TTC549 (cell line): ENCODE measurements around the gene SHB.

Source experiments
- FAIRE-seq: peaks from 2 replicates; lab custom pipeline; 2012; peaks lifted over from hg19 to GRCh38; lab: Jason Lieb, UNC

Gene SHB

DNA sequence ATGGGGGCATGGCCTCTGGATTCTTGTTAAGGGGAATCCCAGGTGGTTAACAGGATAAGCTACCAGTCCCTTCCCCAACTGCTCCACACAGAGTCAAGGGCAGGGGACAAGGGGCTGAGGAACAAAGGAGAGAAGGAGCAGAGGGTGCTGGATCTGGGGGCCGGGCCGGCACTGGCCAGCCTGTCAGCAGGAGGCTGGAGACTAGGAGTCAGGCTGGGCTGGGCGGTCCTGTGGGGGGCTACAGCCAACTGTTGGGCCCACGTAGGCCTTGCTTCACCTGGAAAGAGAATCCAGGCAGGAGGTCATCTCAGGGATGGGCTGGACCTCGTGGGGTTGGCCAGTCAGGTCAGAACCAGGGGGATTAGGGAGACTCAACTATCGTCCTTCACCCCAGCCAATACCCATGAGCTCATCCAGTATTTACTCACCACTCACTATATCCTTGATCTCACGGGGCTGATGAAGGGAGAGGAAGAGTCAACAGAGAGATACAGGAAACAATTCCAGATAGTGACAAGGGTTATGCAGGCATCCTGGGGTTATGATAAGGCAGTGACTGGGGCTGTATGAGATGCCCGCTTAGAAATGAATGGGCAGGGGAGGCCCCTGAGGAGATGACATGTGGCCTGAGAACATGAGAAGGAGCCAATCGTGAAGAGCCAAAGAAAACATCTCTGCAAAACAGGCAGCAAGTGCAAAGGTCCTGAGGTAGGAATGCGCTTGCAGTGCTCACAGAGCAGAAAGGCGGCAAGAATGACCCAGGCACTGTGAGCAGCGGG, 117.2 kb downstream of the SHB start:
- no peak for FAIRE-seq

DNA sequence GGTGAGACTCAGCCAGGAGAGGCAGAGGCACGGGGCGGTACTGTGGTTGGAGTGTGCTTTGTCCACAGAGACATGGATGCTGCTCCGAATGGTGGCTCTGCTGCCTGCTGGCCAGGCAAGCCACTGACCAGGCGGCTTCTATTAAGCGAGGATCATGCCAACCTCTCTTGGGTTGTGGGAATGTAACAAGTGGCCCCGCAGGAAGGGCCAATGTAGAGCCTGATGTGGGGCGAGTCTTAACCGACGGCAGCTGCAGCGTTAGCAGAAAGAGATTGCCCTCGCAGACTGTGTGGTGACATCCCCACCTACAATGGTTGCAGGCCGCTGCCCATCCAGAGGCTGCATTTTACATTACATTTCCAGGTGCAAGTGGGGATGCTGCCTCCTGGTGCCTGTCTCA, 118.5 kb downstream of the SHB start:
- FAIRE-seq: no peak

DNA sequence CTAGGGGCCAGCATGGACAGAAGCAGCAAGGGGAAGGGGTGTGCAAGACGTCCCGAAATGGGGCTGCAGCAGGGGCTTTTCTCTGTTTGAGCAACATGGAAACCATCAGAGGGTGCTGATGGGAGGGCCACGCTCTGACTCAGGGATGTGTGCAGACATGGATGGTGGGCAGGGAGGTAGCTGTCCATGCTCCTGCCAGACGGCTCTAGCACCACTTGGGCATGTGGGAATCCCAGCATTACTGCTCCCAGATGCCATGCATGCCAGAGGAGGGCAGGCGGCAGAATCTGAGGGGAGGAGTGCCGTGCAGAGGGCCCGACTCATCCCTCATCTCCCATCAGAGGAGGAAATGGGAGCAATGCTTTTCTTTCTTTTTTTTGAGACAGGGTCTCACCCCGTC, 119.5 kb downstream of the SHB start:
- no peak for FAIRE-seq

DNA sequence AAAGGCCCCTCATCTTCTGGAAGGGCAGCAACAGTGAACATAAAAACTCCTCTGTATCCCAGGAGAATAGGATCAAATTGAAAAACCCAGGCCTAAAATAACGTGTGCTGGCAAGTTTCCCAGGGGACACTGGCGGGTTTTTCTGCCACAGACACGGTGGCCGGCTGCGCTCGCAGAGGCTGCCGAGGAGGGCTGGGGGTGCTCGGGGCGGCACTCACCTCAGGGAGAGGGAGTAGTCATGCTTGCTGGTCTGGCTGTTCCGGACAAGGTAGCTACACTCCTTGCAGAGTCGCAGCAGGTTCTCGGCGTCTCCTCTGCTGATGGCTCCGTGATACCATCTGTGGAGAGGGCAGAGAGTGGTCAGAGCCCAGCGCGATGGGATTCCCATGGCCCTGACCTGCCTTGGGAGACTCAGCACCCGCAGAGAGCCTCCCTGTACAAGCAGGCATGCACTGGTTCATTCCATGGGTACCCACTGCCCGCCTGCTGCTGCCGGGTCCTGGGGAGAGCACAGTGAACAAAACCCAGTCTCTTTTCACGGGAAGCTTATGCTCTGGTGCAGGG, 120.5 kb downstream of the SHB start:
- FAIRE-seq: no peak

DNA sequence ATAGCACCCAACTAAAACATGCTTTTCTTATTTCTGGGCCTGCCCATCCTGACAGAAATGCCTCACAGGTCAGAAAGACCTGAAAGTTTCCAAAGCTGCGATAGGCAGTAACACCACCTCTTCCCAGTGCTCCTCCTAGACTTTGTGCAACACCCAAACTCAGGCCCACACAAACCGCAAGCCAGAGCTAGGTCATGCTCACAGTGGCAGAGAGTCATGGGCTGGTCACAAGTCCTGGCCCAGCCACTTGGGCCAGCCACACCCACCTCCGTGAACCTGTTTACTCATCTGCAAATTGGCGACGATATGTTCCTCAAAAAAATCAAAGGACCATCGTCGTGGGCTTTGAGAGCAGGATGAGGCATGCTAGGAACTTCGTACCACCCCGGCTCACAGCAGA, 121.0 kb downstream of the SHB start:
- no peak for FAIRE-seq

DNA sequence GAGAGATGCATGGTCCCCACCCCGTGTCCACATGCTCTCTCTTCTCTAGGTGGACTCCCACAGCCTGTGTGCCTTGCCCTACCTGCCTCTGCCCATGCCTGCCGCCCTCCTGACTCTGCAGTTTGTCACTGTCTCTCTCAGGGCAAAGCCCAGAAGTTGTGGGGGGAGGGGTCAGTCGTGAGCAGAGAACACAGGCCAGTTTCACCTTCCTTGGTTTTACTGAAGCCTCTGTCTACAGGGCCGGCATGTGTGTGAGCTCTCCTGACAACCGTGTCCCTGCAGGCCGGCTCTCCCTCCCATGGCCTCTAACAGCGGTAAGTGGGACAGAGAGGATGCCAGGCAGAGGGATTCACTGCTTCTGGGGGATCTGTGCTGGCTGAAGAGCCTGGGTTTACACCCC, 121.6 kb downstream of the SHB start:
- no peak for FAIRE-seq

DNA sequence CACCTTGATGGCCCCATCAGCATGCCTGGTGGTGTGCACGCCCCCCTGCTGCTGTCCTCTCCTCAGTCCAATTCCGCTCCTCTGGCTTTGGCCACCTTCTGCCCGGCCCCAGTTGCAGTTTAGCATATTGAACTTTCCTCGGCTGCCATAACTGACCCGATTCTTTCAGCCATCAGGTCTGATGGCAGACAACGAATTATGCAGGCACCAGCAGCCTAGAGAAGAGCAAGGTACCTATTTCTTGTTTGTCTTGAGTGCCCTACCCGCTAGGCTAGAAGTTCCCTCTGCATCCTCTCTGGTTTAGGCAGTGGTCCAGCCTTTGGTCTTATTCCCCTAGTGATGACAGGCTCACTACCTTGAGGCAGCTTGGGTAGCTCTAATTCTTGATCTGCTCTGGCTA, 122.1 kb downstream of the SHB start:
- no peak for FAIRE-seq

DNA sequence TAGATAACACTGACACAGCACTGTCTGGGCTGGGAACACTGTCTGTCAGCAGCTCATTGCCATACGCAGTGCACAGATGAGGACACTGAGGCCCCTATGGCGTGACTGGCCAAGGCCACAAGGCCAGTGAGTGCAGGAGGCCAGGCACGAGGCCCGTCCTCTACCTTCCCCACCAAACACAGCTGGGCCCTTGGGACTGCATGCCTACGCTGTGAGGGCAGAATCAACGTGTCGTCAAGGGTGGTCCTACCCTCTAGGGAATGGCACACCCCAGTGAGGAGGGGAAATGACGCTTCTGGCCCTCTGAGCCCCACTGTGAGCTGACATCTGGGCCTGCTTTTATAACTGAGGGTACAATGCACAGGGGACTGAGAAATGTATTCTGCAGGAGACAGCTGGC, 123.0 kb downstream of the SHB start:
- no peak for FAIRE-seq

DNA sequence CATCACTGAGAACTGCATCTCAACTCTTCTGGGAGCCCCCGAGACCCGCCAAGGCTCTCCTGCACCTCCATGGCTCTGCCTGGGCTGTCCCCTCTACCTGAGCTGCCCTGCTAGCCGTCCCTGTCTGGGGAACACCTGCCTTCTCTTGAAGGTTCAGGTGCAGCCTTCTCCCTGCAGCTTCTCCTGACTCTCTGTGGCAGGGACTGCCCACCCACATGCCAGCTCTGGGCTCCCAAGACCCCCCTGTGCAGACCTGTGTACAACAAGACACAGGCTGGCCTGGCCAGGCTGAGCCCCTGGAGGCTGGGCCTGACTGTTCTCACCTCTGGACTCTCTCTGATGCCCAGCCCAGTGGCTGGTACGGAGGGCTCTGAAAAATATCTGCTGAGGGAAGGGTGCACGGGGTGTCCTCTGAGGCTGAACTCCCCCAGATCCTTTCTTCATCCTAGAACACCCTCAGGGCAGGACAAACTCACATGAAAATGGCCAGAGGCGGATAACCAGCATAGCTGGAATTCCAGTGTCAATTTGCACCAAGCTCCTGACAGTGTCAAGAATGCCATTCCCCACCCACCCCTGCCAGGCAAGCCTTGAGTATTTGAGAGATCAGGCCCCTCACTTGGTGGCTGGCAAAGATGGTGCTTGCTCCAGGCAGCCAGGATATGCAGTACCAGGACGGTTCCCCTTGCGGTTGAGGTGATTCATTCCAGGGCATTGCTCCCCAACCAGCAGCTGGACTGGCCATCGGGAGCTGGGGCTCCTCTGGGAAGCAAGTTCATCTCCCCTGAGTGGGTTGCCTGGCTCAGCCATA, 124.2 kb downstream of the SHB start:
- no peak for FAIRE-seq

DNA sequence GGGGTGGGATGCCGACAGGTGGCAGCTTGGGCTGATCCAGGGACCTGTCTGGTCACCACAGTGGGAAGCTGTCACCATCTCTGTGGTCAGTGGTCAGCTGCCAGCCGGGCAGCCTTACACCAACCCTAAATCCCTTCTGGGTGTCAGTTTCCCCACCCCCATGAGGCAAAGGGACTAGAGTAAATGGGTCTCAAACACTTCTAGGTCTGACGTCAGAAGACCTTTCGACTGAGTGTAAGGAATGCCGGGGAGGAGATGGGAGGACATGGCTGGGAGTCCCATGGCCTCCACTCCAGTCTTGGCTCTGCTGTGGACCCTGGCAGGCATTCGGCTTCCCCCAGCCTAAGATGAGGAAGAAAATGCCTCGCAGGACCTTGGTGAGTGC, 124.8 kb downstream of the SHB start:
- no peak for FAIRE-seq

DNA sequence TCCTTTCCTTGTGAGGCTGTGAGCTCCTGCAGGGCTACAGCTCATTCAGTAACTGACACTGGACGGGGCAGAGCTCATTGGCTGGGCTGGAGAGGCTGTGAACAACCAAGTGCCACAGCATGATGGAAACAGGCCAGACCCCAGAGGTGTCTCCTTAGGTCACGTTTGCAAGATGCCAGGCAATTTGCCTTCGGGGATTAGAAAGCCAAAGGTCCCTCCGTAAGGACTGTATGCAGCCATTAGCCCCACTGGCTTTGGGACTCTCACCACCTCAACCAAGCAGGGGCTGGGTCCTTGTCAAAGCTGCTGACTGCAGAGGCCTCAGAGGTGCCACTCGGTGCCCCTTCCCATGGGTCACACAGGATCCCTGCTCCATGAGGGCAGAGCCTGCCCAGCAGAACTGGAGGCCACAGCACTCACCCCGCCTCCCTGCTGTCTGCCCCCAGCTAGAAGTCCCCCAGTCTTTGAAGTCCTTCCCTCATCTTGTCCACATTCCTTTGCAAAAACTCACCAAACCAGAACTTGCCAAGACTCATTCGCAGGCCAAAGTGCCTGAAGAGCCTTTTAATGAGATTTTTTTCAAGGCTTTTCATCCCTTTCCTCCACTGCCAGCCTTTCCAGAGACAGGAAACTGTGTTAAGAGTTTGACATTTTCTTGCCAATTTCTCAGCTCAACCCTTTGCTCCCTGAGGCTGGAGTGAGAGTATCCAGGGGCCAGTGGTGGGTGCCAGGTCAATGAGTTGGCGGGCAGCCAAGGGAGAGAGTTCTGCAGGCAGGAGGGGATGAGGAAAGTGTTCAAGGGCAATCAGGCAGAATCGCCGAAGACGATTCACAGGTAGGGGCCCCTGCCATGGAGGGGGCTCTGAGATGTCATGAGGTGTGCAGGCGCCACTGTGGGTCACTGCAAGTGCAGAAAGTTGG, 125.4 kb downstream of the SHB start:
- FAIRE-seq: no peak

DNA sequence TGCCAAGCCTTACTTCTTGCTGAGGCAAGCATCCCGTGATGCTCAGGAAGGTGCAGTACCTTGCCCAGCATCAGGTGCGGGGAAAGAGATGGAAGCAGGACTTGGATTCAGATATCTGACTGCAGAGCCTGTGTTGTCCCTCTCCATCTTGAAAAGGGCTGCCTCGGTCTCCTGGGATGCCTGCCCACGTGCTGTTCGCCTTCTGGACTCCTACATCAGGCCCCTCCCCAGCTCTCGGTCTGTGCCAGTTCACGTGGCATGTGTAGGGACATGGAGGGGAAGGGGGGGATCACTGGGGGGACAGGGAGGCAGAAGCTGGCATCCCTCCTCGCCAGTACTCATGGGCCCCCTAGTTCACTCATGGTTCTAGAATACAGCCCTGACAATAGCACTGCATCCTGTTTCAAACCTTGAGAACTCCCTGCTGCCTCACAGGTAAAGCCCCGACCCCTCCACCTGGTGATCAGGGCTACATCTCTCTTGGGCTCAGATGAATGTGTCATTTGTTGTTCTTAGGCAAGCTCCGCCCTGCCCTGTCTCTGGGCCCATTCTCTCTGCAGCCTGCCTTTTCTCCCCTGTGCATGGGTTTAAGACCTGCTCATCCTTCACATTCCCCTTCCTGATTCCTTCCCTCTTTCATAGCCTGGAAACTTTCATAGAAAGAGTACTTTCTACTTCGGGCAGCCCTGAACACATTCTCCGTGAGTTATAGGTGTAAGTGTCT, 126.2 kb downstream of the SHB start:
- FAIRE-seq: no peak

DNA sequence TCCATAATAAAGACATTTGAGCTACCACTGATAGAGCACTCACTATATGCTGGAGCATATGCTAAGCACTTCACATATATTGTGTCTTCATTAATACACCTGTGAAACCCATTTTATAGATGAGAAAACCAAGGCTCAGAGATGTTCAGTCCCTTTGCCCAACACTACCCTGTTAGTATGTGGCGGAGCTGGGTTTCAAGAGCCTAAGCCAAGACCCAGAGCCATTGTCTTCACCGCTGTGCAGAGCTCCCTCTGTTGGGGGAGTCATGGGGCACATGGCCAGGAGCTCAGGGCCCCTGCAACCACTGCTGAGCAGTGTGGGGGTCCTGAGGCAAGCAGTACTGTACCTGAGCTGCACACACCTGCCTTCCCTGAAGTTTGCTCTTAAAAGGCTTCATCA, 127.8 kb downstream of the SHB start:
- no peak for FAIRE-seq

DNA sequence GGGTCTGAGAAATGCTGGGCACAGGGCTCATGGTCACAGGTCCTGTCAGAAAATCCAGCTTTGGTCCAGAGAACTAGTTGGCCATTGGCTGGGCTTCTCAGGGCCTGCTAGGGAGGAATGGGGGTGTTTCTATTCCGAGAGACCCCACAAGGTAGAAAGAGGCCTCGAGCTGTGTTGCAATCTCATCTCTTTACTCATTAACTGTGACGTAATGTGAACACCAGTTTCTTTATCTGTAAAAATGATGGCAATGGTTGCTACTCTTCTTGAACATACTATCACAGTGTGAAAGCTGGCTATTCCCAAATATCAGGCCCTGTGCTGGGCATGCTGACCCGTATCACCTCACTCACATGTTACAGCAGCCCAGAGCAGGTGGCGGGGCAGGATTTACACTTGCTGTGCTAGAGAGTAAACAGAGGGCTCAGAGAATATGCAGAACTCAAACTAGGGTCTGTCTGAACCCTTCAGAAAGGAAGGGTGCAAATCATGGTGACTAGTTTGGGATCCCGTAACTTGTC, 129.4 kb downstream of the SHB start:
- no peak for FAIRE-seq

DNA sequence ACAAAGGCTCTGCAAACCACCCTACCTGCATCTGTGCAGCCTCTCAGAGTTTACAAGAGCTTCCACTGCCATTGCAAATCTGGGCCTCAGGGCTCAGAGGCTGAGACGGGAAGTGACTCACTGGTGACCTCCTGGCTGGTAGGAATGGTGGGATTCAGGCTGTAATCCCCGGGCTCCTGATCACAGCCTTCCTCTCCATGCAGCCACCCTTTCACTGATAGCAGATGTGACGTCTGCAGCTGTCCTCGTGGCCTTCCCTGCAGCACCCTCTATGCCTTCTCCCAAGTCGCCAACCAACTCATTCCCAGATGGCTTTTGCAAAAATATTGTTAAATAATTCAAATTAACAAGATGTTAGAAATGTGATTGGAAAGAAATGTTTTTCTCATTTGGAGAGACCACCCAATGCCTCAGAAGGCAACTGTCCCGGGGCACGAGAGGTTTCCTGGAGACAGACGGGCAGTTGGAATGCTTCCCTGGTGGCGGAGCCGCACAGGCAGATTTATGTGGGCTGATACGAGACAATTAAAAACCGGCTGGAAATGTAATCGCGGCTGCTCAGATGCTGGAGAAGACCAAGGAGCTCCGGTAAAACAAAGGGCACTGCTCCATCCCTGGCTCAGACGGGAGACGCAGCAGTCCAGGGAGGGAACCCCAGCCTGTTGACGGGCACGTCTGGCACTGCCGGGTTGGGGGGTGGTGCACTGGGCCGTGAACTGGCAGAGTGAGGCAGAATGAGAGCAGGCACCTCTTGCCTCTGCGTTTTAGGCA, 130.7 kb downstream of the SHB start:
- no peak for FAIRE-seq

DNA sequence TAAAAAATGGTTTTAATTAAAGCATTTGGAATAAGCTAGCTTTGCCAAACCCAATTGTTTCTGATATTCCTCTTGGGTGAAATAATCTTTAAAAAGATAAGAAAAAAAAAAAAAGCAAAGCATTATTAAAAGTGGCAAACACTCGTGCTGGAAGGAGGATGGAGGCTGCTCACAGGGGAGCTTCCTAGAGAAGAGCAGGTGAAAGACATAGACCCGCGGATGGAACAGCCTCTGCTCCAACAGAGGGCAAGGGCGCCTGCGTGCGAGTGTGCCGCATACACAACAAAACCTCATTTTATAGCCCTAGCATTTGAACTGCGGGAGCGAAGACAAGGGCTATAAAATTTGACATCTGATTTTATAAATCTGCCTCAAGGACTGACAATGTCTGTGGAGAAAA, 131.7 kb downstream of the SHB start:
- FAIRE-seq: no peak

DNA sequence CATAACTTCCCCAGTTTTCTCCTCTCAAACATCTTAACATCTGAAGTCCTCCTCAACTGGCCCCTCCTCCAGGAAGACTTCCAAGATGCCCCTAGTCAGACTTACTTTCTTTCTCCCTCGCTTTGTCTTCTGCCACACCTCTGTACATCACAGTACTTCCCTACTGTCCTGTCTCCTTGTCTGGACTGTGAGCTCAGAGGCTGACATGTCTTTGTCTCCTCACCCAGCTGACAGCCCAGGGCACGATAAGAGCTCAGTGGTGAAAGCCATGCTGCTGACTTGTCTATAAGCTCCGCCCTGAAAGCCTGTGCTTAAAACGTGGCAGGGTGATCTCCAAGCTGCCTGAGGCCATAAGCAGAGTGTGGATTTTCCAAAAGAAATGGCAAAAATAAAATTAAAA, 132.1 kb downstream of the SHB start:
- FAIRE-seq: no peak

DNA sequence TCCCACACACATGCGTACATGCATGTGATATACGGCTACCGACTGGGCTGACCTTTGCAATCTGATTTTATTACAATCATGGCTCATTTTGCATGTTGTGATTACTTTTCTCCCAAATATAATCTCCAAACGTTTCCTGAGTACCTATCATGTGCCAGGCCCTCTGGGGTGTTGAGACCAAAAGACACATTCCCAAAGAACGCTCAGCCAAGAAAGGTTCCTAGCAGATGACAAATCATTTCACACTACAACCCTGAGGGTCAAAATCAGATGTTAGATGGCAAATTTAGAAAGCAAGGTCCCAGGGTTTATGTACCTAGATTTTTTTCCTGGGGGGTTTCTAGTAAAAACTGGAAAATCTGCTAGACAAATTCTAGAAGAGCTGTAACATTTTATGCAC, 132.7 kb downstream of the SHB start:
- no peak for FAIRE-seq

DNA sequence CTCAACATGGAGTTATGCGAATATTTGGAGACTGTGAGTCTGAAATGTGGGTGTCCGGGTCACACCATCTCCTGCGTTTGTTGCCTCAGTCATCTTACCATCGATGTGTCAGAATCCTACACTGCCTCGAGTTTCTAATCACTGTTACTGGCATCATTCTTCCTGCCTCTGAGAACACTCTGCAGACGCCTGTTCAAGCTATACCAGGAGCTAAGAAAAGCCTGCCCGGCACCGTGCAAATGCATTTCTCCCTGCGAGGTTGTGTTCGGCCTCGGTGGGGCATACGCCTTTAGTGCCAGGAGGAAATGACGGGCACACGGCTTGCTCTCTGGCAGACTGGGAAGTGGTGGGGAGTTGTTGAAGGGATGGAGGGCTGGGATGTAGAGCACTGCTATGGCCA, 133.9 kb downstream of the SHB start:
- no peak for FAIRE-seq

DNA sequence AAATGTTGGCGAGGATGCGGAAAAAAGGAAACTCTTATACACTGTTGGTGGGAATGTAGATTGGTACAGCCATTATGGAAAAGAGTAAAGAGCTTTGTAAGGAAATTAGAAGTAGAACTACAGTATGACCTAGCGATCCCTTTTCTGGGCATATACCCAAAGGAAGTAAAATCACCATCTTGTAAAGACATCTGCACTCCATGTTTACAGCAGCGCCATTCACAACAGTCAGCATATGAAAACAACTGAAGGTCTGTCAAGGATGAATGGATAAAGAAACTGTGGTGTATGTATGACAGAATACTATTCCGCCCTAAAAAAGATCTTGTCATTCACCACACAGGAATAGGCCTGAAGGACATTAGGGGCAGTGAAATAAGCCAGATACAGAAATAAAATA, 137.4 kb downstream of the SHB start:
- FAIRE-seq: no peak

DNA sequence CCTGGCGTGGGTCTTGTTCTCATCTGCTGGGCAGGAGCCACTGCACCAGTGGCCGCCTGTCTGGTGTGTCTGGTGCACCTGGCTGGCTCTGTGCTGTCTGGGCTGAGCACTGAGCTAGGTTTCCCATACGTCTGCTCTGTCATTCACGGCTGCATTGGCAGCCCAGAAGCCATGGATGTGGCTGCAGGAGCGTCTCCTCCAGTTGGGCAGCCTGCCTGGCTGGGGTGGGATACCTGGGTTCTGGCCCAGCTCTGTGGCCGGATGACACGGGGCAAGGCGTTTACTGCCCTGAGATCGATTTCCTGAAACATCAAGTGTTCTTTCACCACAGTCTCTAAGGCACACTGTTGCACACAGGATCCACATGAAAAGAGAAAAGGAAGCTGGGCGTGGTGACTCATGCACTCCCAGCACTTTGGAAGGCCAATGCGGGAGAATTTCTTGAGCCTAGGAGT, 139.6 kb downstream of the SHB start:
- no peak for FAIRE-seq
